H1 (cell line): ENCODE results near the gene UBA5. TPM values are rescaled to one million over a fixed set of nuclear protein-coding genes. Genes with fewer than 3 reads are reported as not detected.

Source experiments
- CTCF ChIA-PET: fragments of 300-600 bp; sonication (Branson Sonifier 250); formaldehyde crosslinking; loops from one replicate; lab custom pipeline; 2021; ENCODE audit not compliant: partially characterized antibody; lab: Charles Lee
- POLR2A ChIA-PET: fragments of 300-600 bp; sonication (Branson Sonifier 250); formaldehyde crosslinking; loops from one replicate; lab custom pipeline; 2021; ENCODE audit warnings: inconsistent platforms; ENCODE audit not compliant: partially characterized antibody; lab: Charles Lee
- DNase-seq, 2 experiments: peaks; one replicate each; pipeline versions ENCODE4 v3.0.0 to v3.0.0-alpha.2; 2010 to 2022; ENCODE audit warnings: low spot score in 2 of 2, low read depth in 1 of 2, mixed read lengths in 1 of 2
- FAIRE-seq: peaks from 2 replicates; lab custom pipeline; 2011; peaks lifted over from hg19 to GRCh38; lab: Jason Lieb, UNC
- H2AFZ ChIP-seq: 2 replicates; pipeline ENCODE4 v1.8.1; 2012; ENCODE audit warnings: low read length, inconsistent platforms
- H2AK5ac ChIP-seq: 2 replicates; pipeline ENCODE4 v1.6.1; 2013; ENCODE audit warnings: low read depth, low read length
- H2BK120ac ChIP-seq: replicated peaks from 2 replicates; pipeline ENCODE3; 2013; ENCODE audit warnings: low read depth, low read length, inconsistent platforms
- H2BK12ac ChIP-seq: 2 replicates; pipeline ENCODE4 v1.6.1; 2013; ENCODE audit warnings: low read depth, low read length
- H2BK15ac ChIP-seq: 2 replicates; pipeline ENCODE4 v1.6.1; 2013; ENCODE audit warnings: low read length
- H2BK20ac ChIP-seq: 2 replicates; pipeline ENCODE4 v1.6.1; 2013; ENCODE audit warnings: low read length
- H2BK5ac ChIP-seq: 2 replicates; pipeline ENCODE4 v1.6.1; 2013; ENCODE audit warnings: low read depth, low read length
- H3K14ac ChIP-seq: 2 replicates; pipeline ENCODE4 v1.6.1; 2013; ENCODE audit warnings: inconsistent platforms; ENCODE audit not compliant: insufficient read length
- H3K18ac ChIP-seq: 2 replicates; pipeline ENCODE4 v1.6.1; 2013; ENCODE audit warnings: low read length; ENCODE audit errors: extremely low read depth
- H3K23ac ChIP-seq: 2 replicates; pipeline ENCODE4 v1.6.1; 2013; ENCODE audit warnings: inconsistent platforms; ENCODE audit not compliant: insufficient read length
- H3K23me2 ChIP-seq: 2 replicates; pipeline ENCODE4 v1.6.1; 2013; ENCODE audit warnings: low read depth, low read length
- H3K27ac ChIP-seq: 2 replicates; pipeline ENCODE4 v1.6.1; 2011; ENCODE audit warnings: low read depth, low read length, inconsistent platforms
- H3K27me3 ChIP-seq, 4 experiments: replicated peaks in 1 of 4; 1 replicate in 1 of 4; 2 replicates in 3 of 4; pipeline versions ENCODE4 v1.6.1 to v1.8.1; 2011 to 2013; ENCODE audit warnings: low read length in 3 of 4, mild to moderate bottlenecking in 3 of 4, inconsistent platforms in 2 of 4, mixed read lengths in 2 of 4, moderate library complexity in 1 of 4; ENCODE audit not compliant: control insufficient read depth in 3 of 4, insufficient read depth in 3 of 4; ENCODE audit errors: extremely low read depth in 1 of 4
- H3K36me3 ChIP-seq, 4 experiments: 2 replicates each; pipeline versions ENCODE4 v1.6.1 to v1.8.1; 2011 to 2013; ENCODE audit warnings: mild to moderate bottlenecking in 4 of 4, low read length in 3 of 4, moderate library complexity in 2 of 4, control low read depth in 1 of 4, inconsistent platforms in 1 of 4; ENCODE audit not compliant: insufficient read depth in 4 of 4, control insufficient read depth in 2 of 4
- H3K4ac ChIP-seq: replicated peaks from 2 replicates; pipeline ENCODE3; 2013; ENCODE audit warnings: low read length, low read depth, mixed read lengths, inconsistent platforms; ENCODE audit not compliant: insufficient read length
- H3K4me1 ChIP-seq, 4 experiments: replicated peaks in 1 of 4; 1 replicate in 1 of 4; 2 replicates in 3 of 4; pipeline versions ENCODE4 v1.6.1 to v1.8.1; 2011 to 2013; ENCODE audit warnings: low read length in 3 of 4, inconsistent platforms in 2 of 4, mixed read lengths in 1 of 4; ENCODE audit not compliant: insufficient read depth in 4 of 4, control insufficient read depth in 3 of 4
- H3K4me2 ChIP-seq, 2 experiments: 2 replicates each; pipeline versions ENCODE4 v1.6.1 to v1.8.1; 2011 to 2013; ENCODE audit warnings: low read depth in 2 of 2, low read length in 2 of 2, control low read depth in 1 of 2, inconsistent platforms in 1 of 2, mild to moderate bottlenecking in 1 of 2; ENCODE audit not compliant: insufficient read depth in 1 of 2
- H3K4me3 ChIP-seq, 4 experiments: fragments of 200-600, 300-600 bp in 1 of 4; sonication (generic), shearing (Covaris generic), sonication (Bioruptor Twin) in 1 of 4; 2 replicates each; pipeline versions ENCODE4 v1.5.1 to v1.8.1; 2011 to 2016; ENCODE audit warnings: low read length in 4 of 4, low read depth in 3 of 4, control low read depth in 2 of 4, inconsistent platforms in 2 of 4, mild to moderate bottlenecking in 2 of 4, mixed read lengths in 1 of 4, moderate library complexity in 1 of 4; ENCODE audit not compliant: insufficient read depth in 2 of 4; ENCODE audit errors: extremely low read depth in 1 of 4
- H3K56ac ChIP-seq: replicated peaks from 2 replicates; pipeline ENCODE3; 2013; ENCODE audit warnings: low read depth, mild to moderate bottlenecking, mixed read lengths, low read length, inconsistent platforms; ENCODE audit not compliant: insufficient read length
- H3K79me1 ChIP-seq: 2 replicates; pipeline ENCODE4 v1.6.1; 2013; ENCODE audit warnings: low read depth, low read length, control low read depth
- H3K79me2 ChIP-seq, 2 experiments: 2 replicates each; pipeline versions ENCODE4 v1.6.1 to v1.8.1; 2012 to 2013; ENCODE audit warnings: low read length in 2 of 2, mild to moderate bottlenecking in 2 of 2, inconsistent platforms in 1 of 2; ENCODE audit not compliant: insufficient read depth in 2 of 2, control insufficient read depth in 1 of 2
- H3K9ac ChIP-seq, 4 experiments: replicated peaks in 1 of 4; 1 replicate in 1 of 4; 2 replicates in 3 of 4; pipeline versions ENCODE4 v1.6.1 to v1.8.1; 2011 to 2013; ENCODE audit warnings: low read depth in 3 of 4, low read length in 3 of 4, control low read depth in 2 of 4, mild to moderate bottlenecking in 2 of 4, moderate library complexity in 2 of 4, inconsistent platforms in 1 of 4; ENCODE audit errors: extremely low read depth in 1 of 4
- H3K9me3 ChIP-seq, 2 experiments: 2 replicates each; pipeline versions ENCODE4 v1.6.1 to v1.8.1; 2012 to 2013; ENCODE audit warnings: mild to moderate bottlenecking in 2 of 2, moderate library complexity in 2 of 2, control low read depth in 1 of 2, inconsistent platforms in 1 of 2, low read depth in 1 of 2, low read length in 1 of 2, mixed read lengths in 1 of 2; ENCODE audit not compliant: insufficient read depth in 2 of 2
- H4K20me1 ChIP-seq, 2 experiments: replicated peaks in 1 of 2; 2 replicates each; pipeline versions ENCODE3 to v1.8.1; 2011 to 2013; ENCODE audit warnings: inconsistent platforms in 2 of 2, low read length in 2 of 2, mild to moderate bottlenecking in 1 of 2; ENCODE audit not compliant: insufficient read depth in 2 of 2, control insufficient read depth in 1 of 2
- H4K5ac ChIP-seq: 2 replicates; pipeline ENCODE4 v1.6.1; 2013; ENCODE audit warnings: low read length, low read depth, mixed read lengths, inconsistent platforms; ENCODE audit not compliant: insufficient read length
- H4K8ac ChIP-seq: 2 replicates; pipeline ENCODE4 v1.8.0; 2013; ENCODE audit warnings: mild to moderate bottlenecking, moderate library complexity, low read length, inconsistent platforms; ENCODE audit not compliant: insufficient read depth; ENCODE audit errors: extremely low read depth
- H4K91ac ChIP-seq: replicated peaks from 2 replicates; pipeline ENCODE3; 2013; ENCODE audit warnings: low read length, mixed read lengths, inconsistent platforms; ENCODE audit not compliant: insufficient read length
- BCL11A ChIP-seq, 2 experiments: IDR thresholded peaks; one replicate each; pipeline ENCODE4 v1.6.1; 2011; ENCODE audit warnings: low read depth in 2 of 2, low read length in 2 of 2, mild to moderate bottlenecking in 2 of 2
- CHD2 ChIP-seq: IDR thresholded peaks from 2 replicates; pipeline ENCODE4 v1.6.1; 2012; ENCODE audit warnings: low read length, improper control_type of control experiment
- CREB1 ChIP-seq: IDR thresholded peaks from 2 replicates; pipeline ENCODE4 v1.6.1; 2012; ENCODE audit warnings: inconsistent platforms
- CTBP2 ChIP-seq: IDR thresholded peaks from 2 replicates; pipeline ENCODE4 v1.7.0; 2011; ENCODE audit warnings: borderline replicate concordance, mild to moderate bottlenecking, moderate library complexity, mixed read lengths, low read length; ENCODE audit not compliant: insufficient read depth, insufficient read length
- MAFK ChIP-seq: IDR thresholded peaks from 2 replicates; pipeline ENCODE4 v1.6.1; 2012; ENCODE audit warnings: low read depth, mild to moderate bottlenecking, improper control_type of control experiment, low read length
- RFX5 ChIP-seq: IDR thresholded peaks from 2 replicates; pipeline ENCODE4 v1.6.1; 2011; ENCODE audit warnings: low read depth, low read length, improper control_type of control experiment, borderline replicate concordance
- RNF2 ChIP-seq: fragments of 200-900, 300-1000 bp; sonication (generic); IDR thresholded peaks from 2 replicates; pipeline ENCODE4 v1.7.1; 2016; ENCODE audit warnings: borderline replicate concordance, low read depth, mild to moderate bottlenecking, antibody characterized with exemption, low read length; ENCODE audit not compliant: poor library complexity, severe bottlenecking; ENCODE audit errors: missing control alignments
- RXRA ChIP-seq: IDR thresholded peaks from 2 replicates; pipeline ENCODE4 v1.6.1; 2011; ENCODE audit warnings: low read depth, mild to moderate bottlenecking, low read length, moderate library complexity; ENCODE audit not compliant: insufficient read depth
- SAP30 ChIP-seq: fragments of 300-600 bp; sonication (generic); IDR thresholded peaks from 2 replicates; pipeline ENCODE4 v1.7.1; 2012; ENCODE audit warnings: low read length, moderate library complexity, mild to moderate bottlenecking, inconsistent platforms; ENCODE audit not compliant: insufficient read depth, insufficient replicate concordance
- SIX5 ChIP-seq: IDR thresholded peaks from 2 replicates; pipeline ENCODE4 v1.6.1; 2011; ENCODE audit warnings: mild to moderate bottlenecking, low read depth, low read length
- TBP ChIP-seq: IDR thresholded peaks from 2 replicates; pipeline ENCODE4 v1.6.1; 2011; ENCODE audit warnings: low read depth, low read length, improper control_type of control experiment
- WGBS, 2 experiments: shearing (Covaris generic) in 1 of 2; methylation state at CpG; one replicate each; pipeline versions ENCODE4 v1.1.6 to v1.1.7; 2013 to 2015; ENCODE audit warnings: low lambda C conversion rate in 2 of 2, mixed read lengths in 2 of 2, inconsistent platforms in 1 of 2, low coverage in 1 of 2, missing lambda C conversion rate in 1 of 2; ENCODE audit not compliant: insufficient replicate concordance in 2 of 2, insufficient coverage in 1 of 2, insufficient read length in 1 of 2; ENCODE audit errors: extremely low coverage in 1 of 2, missing lambda C conversion rate in 1 of 2; 5-methylcytosine and 5-hydroxymethylcytosine counted together
- polyA plus RNA-seq, 7 experiments: library from polyadenylated mRNA; depleted of rRNA in 3 of 7; stranded (reverse) in 5 of 7; unstranded in 2 of 7; fragments of >200 nt in 5 of 7; fragments of 200-250 nt in 2 of 7; gene quantifications; 1 replicate in 5 of 7; 2 replicates in 1 of 7; 4 replicates in 1 of 7; pipeline versions ENCODE4 v1.2.1 to v1.2.3, GENCODE V29; 2011 to 2013; ENCODE audit warnings: missing spikeins in 2 of 7, mixed read lengths in 2 of 7
- total RNA-seq: library from RNA; stranded (reverse); fragmentation: NEBNext Ultra II Directional; extraction: Animal tissue kit (Norgen Biotek cat#: 25700); gene quantifications from 2 replicates; pipeline ENCODE4 v1.2.1, GENCODE V29; 2021

The UBA5 gene
- total and polyA plus RNA-seq, 2 of the 8 experiments (the other 6 are each of a cell fraction or from before 2014, with no cell fraction given), result 11.0 to 28.0 TPM

- no peak overlapping the region for H2BK15ac ChIP-seq
- no peak overlapping the region for H3K9ac ChIP-seq
- H4K5ac ChIP-seq, result no peak overlapping the region
- no peaks in the 10 kb centered on the region for H3K23me2 ChIP-seq
- no peak overlapping the region for H2BK120ac ChIP-seq
- FAIRE-seq (no peak), DNase-seq (no peak)
- peaks cover 6 to 48% (median 20%) of the 10 kb centered on the region in 4 experiments; a peak in 7 of 8 replicates for H3K36me3 ChIP-seq
- no peak overlapping the region for H4K91ac ChIP-seq
- TF ChIP-seq CREB1 (no peak), CHD2 (no peak), TBP (no peak), RNF2 (no peak), RXRA (no peak), RFX5 (no peak), CTBP2 (no peak), MAFK (no peak), SAP30 (no peak), SIX5 (no peak), BCL11A (IDR thresholded peaks at IDR 0.05; ENCODE audit: low read depth in 2 of 2, low read length in 2 of 2) (no peak)
- H3K4me1 ChIP-seq, result no peaks in the 10 kb centered on the region
- H3K18ac ChIP-seq, result no peak overlapping the region
- H3K79me1 ChIP-seq, result no peaks in the 10 kb centered on the region
- no peak overlapping the region for H3K4ac ChIP-seq
- H3K79me2 ChIP-seq, result no peaks in the 10 kb centered on the region
- H3K27ac ChIP-seq, result no peak overlapping the region
- ChIA-PET POLR2A (no interaction called here), CTCF (interaction anchor here (1.2 kb wide), 1 partner anchor 22 kb away, joined by 3 read pairs; no protein-coding TSS in a partner anchor)
- no peak overlapping the region for H2AFZ ChIP-seq
- no peaks in the 10 kb centered on the region for H3K9me3 ChIP-seq
- H3K4me3 ChIP-seq, result no peak overlapping the region
- H2AK5ac ChIP-seq, result no peak overlapping the region
- no peak overlapping the region for H2BK20ac ChIP-seq
- H2BK5ac ChIP-seq, result no peak overlapping the region
- no peak overlapping the region for H2BK12ac ChIP-seq
- 91% methylated on average over 4 of the region's 4 CpGs; no CpG with 5 or more reads in 1 of the 2 experiments for WGBS, 2 experiments
- no peak overlapping the region for H3K56ac ChIP-seq
- no peak overlapping the region for H3K14ac ChIP-seq
- no peaks in the 10 kb centered on the region for H3K27me3 ChIP-seq
- no peak overlapping the region for H3K4me2 ChIP-seq
- H4K20me1 ChIP-seq, result no peaks in the 10 kb centered on the region
- H4K8ac ChIP-seq, result no peak overlapping the region
- H3K23ac ChIP-seq, result no peak overlapping the region
Observed at GRCh38 chr3:132690040-132690439, 29.9 kb downstream of the UBA5 start.
